Testis (tissue), 3 donors: ENCODE measurements around the gene POMGNT1. TPM values are rescaled to one million over a fixed set of nuclear protein-coding genes. Genes with fewer than 3 reads are reported as not detected.
"Not testable (repeated sequence)": the region's sequence is repeated elsewhere in the genome, so short reads cannot be mapped to it uniquely, and the experiment has no call there.

Source experiments
- DNase-seq: peaks from one replicate; pipeline ENCODE4 v3.0.0-alpha.2; 2019
- H3K27ac ChIP-seq, 2 donors: fragments of 200-600 bp; sonication (generic); one replicate each; pipeline ENCODE4 v1.5.1; 2019
- H3K27me3 ChIP-seq: fragments of 200-600 bp; sonication (generic); one replicate; pipeline ENCODE4 v1.5.1; 2019
- H3K36me3 ChIP-seq: fragments of 200-600 bp; sonication (generic); one replicate; pipeline ENCODE4 v1.5.1; 2017; ENCODE audit warnings: low read depth; ENCODE audit errors: missing control alignments
- H3K4me1 ChIP-seq: fragments of 200-600 bp; sonication (generic); one replicate; pipeline ENCODE4 v1.5.1; 2019
- H3K4me3 ChIP-seq, 2 donors: fragments of 200-600 bp; sonication (generic); one replicate each; pipeline ENCODE4 v1.5.1; 2017 to 2019
- H3K9me3 ChIP-seq: fragments of 200-600 bp; sonication (generic); one replicate; pipeline ENCODE4 v1.5.1; 2017
- POLR2A ChIP-seq: fragments of 450-650 bp; IDR thresholded peaks from one replicate; pipeline ENCODE4 v1.6.1; 2017; ENCODE audit warnings: antibody characterized with exemption, mild to moderate bottlenecking, moderate library complexity
- WGBS, 2 donors: methylation state at CpG; one replicate each; pipeline ENCODE4 v1.1.5; 2018; 5-methylcytosine and 5-hydroxymethylcytosine counted together
- intact Hi-C: fragments of 100-400 bp; cut with DNase I; formaldehyde crosslinking; loops from one replicate; pipeline ENCODE4 v1.15.1; 2023; ENCODE audit warnings: low total_unique reads
- polyA plus RNA-seq: library from polyadenylated mRNA; stranded (reverse); fragments of 350-450 nt; fragmentation: Illumina TruSeq; extraction: RNeasy Lipid Tissue Mini Kit (QIAGEN cat#74804); gene quantifications from one replicate; pipeline ENCODE4 v1.2.3, GENCODE V29; 2014; ENCODE audit warnings: low read depth, low replicate concordance; ENCODE audit not compliant: insufficient read depth
- total RNA-seq, 2 donors: library from RNA; depleted of rRNA; stranded (reverse); fragments of >200 nt; gene quantifications; one replicate each; pipeline ENCODE4 v1.2.3, GENCODE V29; 2016
- TF ChIP-seq, protein P1 (sequence below), 3 experiments: fragments of 450-650 bp in 2 of 3; fragments of 200-600 bp in 1 of 3; sonication (generic) in 1 of 3; IDR thresholded peaks; one replicate each; pipeline ENCODE4 v1.5.1; 2016 to 2019; ENCODE audit warnings: antibody characterized with exemption in 3 of 3, mild to moderate bottlenecking in 2 of 3, moderate library complexity in 1 of 3

Gene POMGNT1
- total and polyA plus RNA-seq, 3 donors from 2014 or later = 84.9 to 133 (median 112) TPM

DNA sequence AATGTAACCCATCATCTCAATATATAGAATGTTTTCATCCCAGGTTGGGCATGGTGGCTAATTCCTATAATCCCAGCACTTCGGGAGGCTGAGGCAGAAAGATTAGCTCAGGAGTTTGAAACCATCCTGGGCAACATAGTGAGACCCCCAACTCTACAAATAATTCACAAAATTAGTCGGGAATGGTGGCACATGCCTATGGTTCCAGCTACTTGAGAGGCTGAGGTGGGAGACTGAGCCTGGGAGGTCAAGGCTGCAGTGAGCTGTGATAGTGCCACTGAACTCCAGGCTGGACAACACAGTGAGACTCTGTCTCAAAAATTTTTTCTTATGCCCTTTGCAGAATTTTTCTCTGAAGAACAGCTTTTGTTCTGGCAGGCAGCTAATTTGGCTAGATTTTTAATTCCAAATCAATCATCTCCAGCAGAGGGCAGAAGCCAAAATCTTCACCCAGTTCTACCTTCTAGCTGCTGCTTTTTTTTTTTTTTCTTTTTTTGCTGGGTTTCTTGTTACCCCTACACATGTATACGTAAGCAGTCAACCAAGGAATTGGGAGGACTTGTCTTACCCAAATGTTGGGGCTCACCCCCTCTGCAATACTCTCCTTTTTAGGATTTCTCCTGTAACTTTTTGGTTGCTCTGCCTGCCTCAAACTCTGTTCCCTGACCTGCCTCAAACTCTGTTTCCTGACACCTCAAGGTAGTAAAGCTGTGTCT lies 46.6 kb upstream of the POMGNT1 start:
- Histone ChIP-seq H3K36me3 (no peaks in the 10 kb centered on the region), H3K4me1 (no peaks in the 10 kb centered on the region), H3K27me3 (no peaks in the 10 kb centered on the region), H3K27ac (no peak overlapping the region), H3K4me3 (no peak overlapping the region), H3K9me3 (no peaks in the 10 kb centered on the region)
- intact Hi-C loops = no loop called here
- no peak for DNase-seq
- TF ChIP-seq POLR2A = no peak
- TF ChIP-seq, protein P1, sequence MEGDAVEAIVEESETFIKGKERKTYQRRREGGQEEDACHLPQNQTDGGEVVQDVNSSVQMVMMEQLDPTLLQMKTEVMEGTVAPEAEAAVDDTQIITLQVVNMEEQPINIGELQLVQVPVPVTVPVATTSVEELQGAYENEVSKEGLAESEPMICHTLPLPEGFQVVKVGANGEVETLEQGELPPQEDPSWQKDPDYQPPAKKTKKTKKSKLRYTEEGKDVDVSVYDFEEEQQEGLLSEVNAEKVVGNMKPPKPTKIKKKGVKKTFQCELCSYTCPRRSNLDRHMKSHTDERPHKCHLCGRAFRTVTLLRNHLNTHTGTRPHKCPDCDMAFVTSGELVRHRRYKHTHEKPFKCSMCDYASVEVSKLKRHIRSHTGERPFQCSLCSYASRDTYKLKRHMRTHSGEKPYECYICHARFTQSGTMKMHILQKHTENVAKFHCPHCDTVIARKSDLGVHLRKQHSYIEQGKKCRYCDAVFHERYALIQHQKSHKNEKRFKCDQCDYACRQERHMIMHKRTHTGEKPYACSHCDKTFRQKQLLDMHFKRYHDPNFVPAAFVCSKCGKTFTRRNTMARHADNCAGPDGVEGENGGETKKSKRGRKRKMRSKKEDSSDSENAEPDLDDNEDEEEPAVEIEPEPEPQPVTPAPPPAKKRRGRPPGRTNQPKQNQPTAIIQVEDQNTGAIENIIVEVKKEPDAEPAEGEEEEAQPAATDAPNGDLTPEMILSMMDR (IDR thresholded peaks at IDR 0.05) = peak in 1 of 3 experiments; percentile 17
- 61 to 71% methylated on average over 3 of the region's 3 CpGs for WGBS, 2 donors

DNA sequence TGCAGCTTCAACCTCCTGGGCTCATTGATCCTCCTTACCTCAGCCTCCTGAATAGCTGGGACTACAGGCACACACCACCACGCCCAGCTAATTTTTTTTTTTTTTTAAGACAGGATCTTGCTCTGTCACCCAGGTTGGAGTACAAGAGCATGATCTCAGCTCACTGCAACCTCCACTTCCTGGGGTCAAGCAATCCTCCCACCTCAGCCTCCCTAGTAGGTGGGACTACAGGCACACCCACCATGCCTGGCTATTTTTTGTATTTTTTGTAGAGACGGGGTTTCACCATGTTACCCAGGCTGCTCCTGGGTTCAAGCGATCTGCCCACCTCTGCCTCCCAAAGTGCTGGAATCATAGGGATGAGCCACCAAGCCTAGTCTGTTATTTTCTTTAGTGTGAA lies 45.6 kb upstream of the POMGNT1 start:
- H3K27ac ChIP-seq, H3K27me3 ChIP-seq, intact Hi-C loops, H3K9me3 ChIP-seq, H3K36me3 ChIP-seq, H3K4me1 ChIP-seq, H3K4me3 ChIP-seq, DNase-seq: not testable (repeated sequence)
- 93 to 96% methylated on average over 3 of the region's 3 CpGs for WGBS, 2 donors

DNA sequence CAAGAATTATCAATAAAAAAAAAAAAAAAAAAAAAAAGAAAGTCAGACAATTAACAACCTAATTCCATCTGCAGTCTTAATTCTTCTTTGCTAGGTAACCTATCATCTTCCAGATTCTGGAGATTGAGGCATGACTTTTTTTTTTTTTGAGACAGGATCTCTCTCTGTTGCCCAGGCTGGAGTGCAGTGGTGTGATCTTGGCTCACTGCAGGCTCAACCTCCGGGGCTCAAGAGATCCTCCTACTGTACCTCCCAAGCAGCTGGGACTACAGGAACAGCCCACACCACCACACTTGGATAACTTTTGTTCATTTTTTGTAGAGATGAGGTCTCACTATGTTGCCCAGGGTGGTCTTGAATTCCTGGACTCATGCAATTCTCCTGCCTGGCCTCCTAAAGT lies 44.7 kb upstream of the POMGNT1 start:
- 50 to 67% methylated on average over 1 of the region's 1 CpG for WGBS, 2 donors
- Histone ChIP-seq H3K9me3 (no peaks in the 10 kb centered on the region), H3K4me3 (no peak overlapping the region), H3K4me1 (no peaks in the 10 kb centered on the region), H3K27me3 (no peaks in the 10 kb centered on the region), H3K36me3 (no peaks in the 10 kb centered on the region), H3K27ac (no peak overlapping the region)
- TF ChIP-seq, protein P1 (IDR thresholded peaks at IDR 0.05) = no peak
- no peak for TF ChIP-seq POLR2A
- no peak for DNase-seq
- intact Hi-C loops = no loop called here

DNA sequence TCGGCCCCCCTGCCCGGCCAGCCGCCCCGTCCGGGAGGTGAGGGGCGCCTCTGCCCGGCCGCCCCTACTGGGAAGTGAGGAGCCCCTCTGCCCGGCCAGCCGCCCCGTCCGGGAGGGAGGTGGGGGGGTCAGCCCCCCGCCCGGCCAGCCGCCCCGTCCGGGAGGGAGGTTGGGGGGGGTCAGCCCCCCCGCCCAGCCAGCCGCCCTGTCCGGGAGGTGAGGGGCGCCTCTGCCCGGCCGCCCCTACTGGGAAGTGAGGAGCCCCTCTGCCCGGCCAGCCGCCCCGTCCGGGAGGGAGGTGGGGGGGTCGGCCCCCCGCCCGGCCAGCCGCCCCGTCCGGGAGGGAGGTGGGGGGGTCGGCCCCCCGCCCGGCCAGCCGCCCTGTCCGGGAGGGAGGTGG lies 43.5 kb upstream of the POMGNT1 start:
- no CpG with 5 or more reads among the region's 38 CpGs for WGBS, 2 donors
- DNase-seq, H3K9me3 ChIP-seq, intact Hi-C loops, H3K36me3 ChIP-seq, H3K27me3 ChIP-seq, H3K4me3 ChIP-seq, H3K4me1 ChIP-seq, H3K27ac ChIP-seq: not testable (repeated sequence)

DNA sequence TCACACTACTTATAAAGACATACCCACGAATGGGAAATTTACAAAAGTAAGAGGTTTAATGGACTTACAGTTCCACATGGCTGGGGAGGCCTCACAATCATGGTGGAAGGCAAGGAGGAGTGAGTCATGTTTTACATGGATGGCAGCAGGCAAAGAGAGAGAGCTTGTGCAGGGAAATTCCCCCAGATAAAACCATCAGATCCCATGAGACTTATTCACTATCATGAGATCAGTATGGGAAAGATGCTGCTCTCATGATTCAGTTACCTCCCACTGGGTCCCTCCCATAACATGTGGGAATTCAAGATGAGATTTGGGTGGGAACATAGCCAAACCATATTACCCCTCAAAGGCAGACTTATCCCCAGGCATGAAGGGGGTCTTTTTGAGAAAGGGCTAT lies 40.6 kb upstream of the POMGNT1 start:
- H3K27me3 ChIP-seq, intact Hi-C loops, H3K4me1 ChIP-seq, H3K27ac ChIP-seq, H3K36me3 ChIP-seq, H3K4me3 ChIP-seq, DNase-seq, H3K9me3 ChIP-seq: not testable (repeated sequence)
- WGBS, 2 donors = 81 to 83% methylated on average over 1 of the region's 1 CpG

DNA sequence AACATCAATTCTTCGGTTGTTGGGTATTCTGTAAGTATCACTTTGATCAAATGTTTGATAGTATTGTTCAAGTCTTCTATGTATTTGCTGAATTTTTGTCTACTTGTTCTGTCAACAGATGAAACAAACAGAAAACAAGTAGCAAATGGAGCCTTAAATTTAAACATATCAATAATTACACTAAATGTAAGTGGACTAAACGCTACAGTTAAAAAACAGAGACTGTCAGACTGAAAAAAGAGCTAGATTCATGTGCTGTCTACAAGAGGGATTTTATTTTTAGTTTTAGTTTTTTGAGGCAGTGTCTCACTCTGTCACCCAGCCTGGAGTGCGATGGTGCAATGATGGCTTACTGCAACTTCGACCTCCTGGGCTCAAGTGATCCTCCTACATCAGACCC lies 38.6 kb upstream of the POMGNT1 start:
- intact Hi-C loops = no loop called here
- TF ChIP-seq, protein P1 (IDR thresholded peaks at IDR 0.05) = no peak
- no peak for TF ChIP-seq POLR2A
- 90 to 93% methylated on average over 4 of the region's 4 CpGs for whole genome bisulfite sequencing, 2 donors

DNA sequence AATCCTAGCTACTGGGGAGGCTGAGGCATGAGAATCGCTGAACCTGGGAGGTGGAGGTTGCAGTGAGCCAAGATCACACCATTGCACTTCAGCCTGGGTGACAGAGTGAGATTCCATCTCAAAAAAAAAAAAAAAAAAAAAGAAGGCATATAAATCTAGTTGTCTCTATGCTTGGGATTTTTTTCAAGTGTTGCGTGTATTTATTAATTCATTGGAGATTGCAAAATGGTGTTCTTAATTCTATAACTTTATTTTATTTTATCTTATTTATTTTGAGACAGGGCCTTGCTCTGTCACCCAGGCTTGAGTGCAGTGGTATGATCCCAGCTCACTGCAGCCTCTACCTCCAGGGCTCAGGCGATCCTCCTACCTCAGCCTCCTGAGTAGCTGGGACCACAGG lies 33.0 kb upstream of the POMGNT1 start:
- intact Hi-C loops = not testable (repeated sequence)
- 98% methylated on average over 3 of the region's 3 CpGs for WGBS, 2 donors

More for the DNA sequence above, 38.6 kb upstream of the POMGNT1 start:
- H3K4me1 ChIP-seq = no peaks in the 10 kb centered on the region
- no peak overlapping the region for H3K27ac ChIP-seq
- no peaks in the 10 kb centered on the region for H3K9me3 ChIP-seq
- no peaks in the 10 kb centered on the region for H3K27me3 ChIP-seq
- H3K36me3 ChIP-seq = no peaks in the 10 kb centered on the region
- no peak overlapping the region for H3K4me3 ChIP-seq
- no peak for DNase-seq

More for the DNA sequence above, 33.0 kb upstream of the POMGNT1 start:
- not testable (repeated sequence) for H3K4me3 ChIP-seq, DNase-seq, H3K27me3 ChIP-seq, H3K27ac ChIP-seq, H3K9me3 ChIP-seq, H3K4me1 ChIP-seq, H3K36me3 ChIP-seq
